ENCODE results near the gene SETMAR.
"Not testable (repeated sequence)": the region's sequence is repeated elsewhere in the genome, so short reads cannot be mapped to it uniquely, and the experiment has no call there.

The SETMAR gene

DNA sequence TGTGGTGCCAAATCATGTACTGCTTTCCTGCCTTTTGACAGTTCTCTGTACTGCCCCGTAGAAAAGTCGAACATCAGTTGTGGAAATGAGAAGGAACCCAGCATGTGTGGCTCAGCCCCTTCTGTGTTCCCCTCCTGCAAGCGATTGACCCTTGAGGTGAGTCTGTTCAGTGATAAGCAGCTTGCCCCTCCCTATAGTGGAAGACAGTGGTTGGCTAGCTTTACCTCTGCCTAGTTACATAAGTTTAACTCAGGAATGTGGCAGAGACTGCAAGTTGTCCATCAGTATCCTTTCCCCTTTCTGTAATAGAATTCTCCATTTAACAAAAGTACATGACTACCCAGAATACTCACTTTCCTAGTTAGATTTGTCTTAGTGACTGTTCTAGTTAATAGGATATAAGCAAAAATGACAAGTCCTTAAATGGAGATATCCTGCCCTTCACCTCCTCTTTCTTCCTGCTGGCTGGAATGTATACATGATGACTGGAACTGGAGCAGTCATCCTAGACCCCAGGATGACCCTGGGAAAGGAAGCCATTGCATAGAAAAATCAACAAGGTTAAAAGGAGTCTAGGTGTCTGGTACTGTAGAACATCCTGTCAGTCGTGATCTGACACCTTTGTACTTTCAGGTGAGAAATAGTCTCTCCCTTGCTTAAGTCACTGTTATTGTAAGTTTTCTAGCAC, 10.6 kb downstream of the SETMAR start:
- no peak for DNase-seq (ENCODE audit: low spot score)

- DNase-seq (ENCODE audit: low spot score) = no peak
Measured at GRCh38 chr3:4314688-4315087, 11.5 kb downstream of the SETMAR start.

- no peak for DNase-seq (ENCODE audit: low spot score)
Measured at GRCh38 chr3:4320096-4320911, 17.1 kb downstream of the SETMAR start.

- no peak for DNase-seq (ENCODE audit: low spot score)
Measured at GRCh38 chr3:4321732-4322131, 18.6 kb downstream of the SETMAR start.

- DNase-seq (ENCODE audit: low spot score) = peak; percentile 37
Measured at GRCh38 chr3:4322635-4323034, 19.5 kb downstream of the SETMAR start.

GRCh38 chr3:4323246-4324027, 20.3 kb downstream of the SETMAR start:
- no peak for DNase-seq (ENCODE audit: low spot score)

DNA sequence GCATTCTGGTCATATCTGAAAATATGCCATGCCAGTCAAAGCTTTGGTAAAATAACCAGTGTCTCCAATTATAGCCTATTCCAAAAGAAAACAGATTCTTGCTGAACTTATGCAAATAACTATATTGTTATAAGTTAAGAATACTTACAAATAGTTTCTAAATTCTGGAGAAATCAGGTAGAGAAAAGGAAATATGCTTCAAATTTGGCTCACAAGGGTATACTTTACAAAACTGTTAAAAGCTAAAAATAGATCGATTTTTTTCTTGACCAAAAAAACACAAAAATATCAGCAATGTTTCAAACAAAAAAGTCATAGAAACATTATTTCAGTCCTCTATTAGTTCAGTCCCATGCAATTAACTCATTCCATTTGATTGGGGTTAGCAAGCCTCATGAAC, 23.7 kb downstream of the SETMAR start:
- DNase-seq (ENCODE audit: low spot score) = no peak

- not testable (repeated sequence) for DNase-seq (ENCODE audit: low spot score)
Measured at GRCh38 chr3:4329806-4330205, 26.6 kb downstream of the SETMAR start.

DNA sequence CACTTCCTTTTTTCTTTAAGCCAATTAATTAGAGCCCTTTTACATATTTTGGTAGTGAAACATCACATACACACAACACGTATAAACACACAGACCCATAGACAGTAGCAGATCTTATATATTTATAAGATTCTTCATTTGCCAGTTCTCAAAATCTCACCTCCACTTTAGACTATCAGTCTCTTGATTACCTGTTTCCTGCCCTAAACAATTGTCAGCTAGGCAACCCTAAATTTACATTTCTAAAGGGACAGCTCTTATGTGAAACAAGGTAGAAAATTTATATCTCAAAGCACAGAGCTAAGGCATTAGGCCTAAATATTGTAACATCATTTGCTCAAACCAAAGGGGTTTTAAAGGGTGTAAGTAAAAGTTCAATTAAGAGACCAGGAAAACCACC, 28.9 kb downstream of the SETMAR start:
- DNase-seq (ENCODE audit: low spot score) = no peak

GRCh38 chr3:4332574-4332973, 29.4 kb downstream of the SETMAR start:
- DNase-seq (ENCODE audit: low spot score) = no peak

DNA sequence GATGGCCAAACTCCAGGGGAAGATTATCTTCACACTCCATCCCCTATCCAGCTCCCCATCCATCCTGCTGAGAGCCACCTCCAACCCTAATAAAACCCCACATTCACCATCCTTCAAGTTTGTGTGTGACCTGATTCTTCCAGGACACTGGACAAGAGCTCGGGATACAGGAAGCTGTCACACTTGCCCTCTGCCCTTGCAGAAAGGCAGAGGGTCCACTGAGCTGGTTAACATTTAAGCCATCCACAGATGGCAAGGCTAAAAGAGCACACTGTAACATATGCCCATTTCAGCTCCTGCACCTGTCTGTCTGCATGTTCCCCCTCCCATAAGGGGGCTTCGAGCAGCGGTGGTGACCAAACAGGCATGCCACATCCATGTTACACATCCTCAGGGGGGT, 29.8 kb downstream of the SETMAR start:
- no peak for DNase-seq (ENCODE audit: low spot score)

GRCh38 chr3:4334548-4334947, 31.4 kb downstream of the SETMAR start:
- no peak for DNase-seq (ENCODE audit: low spot score)

- DNase-seq (ENCODE audit: low spot score) = no peak
Measured at GRCh38 chr3:4335840-4336562, 32.8 kb downstream of the SETMAR start.

- no peak for DNase-seq (ENCODE audit: low spot score)
Measured at GRCh38 chr3:4336850-4337546, 33.8 kb downstream of the SETMAR start.

DNA sequence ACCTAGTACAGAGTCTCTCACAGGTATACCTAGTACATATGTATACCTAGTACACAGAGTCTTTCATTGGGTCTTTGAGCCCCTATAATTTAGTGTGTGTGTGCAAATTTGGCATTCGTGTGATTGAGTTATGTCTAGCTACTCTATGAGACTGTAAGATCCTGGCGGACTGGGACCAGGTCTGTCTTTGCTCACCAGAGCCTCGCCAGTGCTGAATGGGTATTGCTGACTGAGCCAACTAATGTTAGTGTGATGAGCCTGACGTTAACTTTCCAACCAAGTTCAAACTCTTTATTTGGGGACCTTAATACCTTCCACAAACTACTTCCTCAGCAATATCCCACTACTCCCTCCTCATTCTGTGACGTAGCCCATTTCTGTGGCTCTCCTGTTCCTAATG, 35.6 kb downstream of the SETMAR start:
- no peak for DNase-seq (ENCODE audit: low spot score)

GRCh38 chr3:4340077-4340410, 36.9 kb downstream of the SETMAR start:
- no peak for DNase-seq (ENCODE audit: low spot score)

DNA sequence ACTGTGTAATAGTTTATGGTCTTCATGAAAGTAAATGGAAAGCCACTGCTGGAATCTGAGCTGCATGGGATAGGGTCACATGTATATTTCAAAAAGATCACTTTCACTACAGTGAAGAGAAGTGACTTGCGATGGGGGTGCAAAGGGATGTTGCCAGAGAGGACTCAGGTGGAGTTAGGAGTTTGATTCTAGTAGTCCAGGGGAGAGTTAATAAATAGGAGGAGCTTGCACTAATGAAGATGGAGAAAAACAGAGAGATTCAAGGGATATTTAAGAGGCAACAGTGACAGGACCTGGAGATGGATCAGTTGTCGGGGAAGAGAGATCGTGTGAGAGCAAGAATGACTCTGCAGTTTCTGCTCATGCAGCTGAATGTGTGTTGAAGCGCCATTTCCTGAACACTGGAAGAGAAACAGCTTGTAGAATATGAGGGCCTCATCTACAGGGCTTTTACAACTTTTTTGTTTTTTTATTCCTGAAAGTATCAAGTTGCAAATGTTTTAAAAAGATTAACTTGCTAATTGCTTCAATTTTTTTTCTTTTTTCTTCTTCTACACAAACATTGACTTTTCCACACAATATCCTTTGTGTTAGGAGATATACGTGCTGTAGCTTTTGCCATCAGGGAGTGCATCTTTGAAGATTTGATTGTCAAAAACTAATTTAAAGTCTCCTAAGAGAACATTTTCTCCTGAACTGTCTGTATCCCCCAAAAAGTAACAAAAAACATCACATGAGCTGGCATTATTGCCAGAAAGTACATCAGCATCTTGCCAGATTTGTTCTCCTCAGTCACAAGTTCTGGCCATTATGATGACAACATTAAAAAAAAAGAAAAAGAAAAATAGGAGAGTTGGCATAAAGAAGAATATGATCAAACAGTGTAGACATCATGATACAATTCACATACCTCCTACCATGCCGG, 37.5 kb downstream of the SETMAR start:
- no peak for DNase-seq (ENCODE audit: low spot score)

- no peak for DNase-seq (ENCODE audit: low spot score)
Measured at GRCh38 chr3:4341336-4341675, 38.1 kb downstream of the SETMAR start.

GRCh38 chr3:4343258-4343657, 40.1 kb downstream of the SETMAR start:
- peak; percentile 76 for DNase-seq (ENCODE audit: low spot score)

DNA sequence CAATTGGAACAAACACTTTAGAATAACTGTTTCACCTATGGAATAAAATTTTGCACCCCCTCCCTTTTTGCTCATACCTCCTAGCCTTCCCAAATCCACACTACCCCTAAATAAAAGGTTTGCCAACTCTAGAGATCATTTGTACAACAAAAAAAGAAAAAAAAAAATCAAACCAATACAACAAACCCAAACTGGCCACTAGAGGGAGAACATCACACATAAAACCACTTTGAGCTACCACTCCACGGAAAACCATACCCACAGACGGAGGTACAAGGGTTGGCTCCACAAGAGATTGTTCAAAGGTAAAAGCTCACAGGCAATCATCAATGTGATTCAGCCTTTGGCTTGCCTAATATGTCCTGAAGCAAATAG, 47.6 kb downstream of the SETMAR start:
- peak; percentile 76 for DNase-seq (ENCODE audit: low spot score)

Measured in AG20443 (cell line).